ENCODE measurements around the gene MMD. TPM values are rescaled to one million over a fixed set of nuclear protein-coding genes. Genes with fewer than 3 reads are reported as not detected.
A peak's percentile ranks its signal among the peaks of the same experiment; 100 is the strongest.

Gene MMD
- total RNA-seq, 1 donor from 2014 or later = 22.9 TPM

DNA sequence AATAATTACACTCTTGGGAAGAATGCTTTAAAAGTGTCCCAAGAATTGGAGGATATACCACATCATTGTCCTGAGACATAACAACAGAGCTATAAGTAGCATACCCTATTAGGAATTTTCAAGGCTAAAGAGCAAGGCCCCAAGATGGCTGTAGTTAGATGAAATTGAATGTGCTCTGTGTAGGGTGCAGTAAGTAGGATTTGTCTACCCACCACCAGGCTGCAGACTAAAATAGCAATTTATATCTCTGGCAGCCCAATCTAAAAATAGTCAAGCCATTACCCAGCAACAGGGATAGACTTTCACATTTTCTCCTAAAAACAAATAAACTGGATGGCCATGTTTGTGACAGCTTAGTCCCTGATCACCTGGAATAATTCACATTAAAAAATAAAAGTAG is 5.6 kb downstream of the MMD start:
- no peaks in the 10 kb centered on the region for H3K27me3 ChIP-seq
- no peak for DNase-seq (ENCODE audit: low spot score in 2 of 2)
- H3K9me3 ChIP-seq = no peaks in the 10 kb centered on the region
- H3K4me3 ChIP-seq = no peak overlapping the region
- peak overlapping the region in 1 of 2 donors; percentile 44 for H3K27ac ChIP-seq
- H3K4me1 ChIP-seq = no peaks in the 10 kb centered on the region
- intact Hi-C loops (cut with DNase I) = no loop called here
- TF ChIP-seq, protein P1, sequence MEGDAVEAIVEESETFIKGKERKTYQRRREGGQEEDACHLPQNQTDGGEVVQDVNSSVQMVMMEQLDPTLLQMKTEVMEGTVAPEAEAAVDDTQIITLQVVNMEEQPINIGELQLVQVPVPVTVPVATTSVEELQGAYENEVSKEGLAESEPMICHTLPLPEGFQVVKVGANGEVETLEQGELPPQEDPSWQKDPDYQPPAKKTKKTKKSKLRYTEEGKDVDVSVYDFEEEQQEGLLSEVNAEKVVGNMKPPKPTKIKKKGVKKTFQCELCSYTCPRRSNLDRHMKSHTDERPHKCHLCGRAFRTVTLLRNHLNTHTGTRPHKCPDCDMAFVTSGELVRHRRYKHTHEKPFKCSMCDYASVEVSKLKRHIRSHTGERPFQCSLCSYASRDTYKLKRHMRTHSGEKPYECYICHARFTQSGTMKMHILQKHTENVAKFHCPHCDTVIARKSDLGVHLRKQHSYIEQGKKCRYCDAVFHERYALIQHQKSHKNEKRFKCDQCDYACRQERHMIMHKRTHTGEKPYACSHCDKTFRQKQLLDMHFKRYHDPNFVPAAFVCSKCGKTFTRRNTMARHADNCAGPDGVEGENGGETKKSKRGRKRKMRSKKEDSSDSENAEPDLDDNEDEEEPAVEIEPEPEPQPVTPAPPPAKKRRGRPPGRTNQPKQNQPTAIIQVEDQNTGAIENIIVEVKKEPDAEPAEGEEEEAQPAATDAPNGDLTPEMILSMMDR (IDR thresholded peaks at IDR 0.05) = no peak
- peaks cover 3 to 6% of the 10 kb centered on the region in 2 donors for H3K36me3 ChIP-seq

DNA sequence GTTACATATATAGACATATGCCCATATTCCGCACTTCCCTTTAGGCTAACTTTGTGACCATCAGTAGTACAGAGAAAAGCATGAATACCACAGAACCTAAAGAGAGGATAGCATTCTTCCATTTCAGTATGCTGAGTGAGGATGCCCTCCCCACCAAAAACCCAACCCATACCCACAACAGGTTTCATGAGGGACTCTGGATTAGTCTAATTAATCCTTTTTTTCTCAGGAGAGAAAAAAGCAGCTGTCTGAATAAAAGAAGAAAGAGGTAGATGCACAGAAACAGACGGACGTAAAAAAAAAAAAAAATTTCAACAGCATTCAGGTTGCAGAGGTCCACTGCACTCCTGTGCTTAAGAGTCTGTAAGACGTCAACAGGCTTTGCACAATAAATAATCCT is 6.7 kb downstream of the MMD start:
- no peaks in the 10 kb centered on the region for H3K27me3 ChIP-seq
- intact Hi-C loops (cut with DNase I) = no loop called here
- peaks cover 12% of the 10 kb centered on the region in 2 donors for H3K36me3 ChIP-seq
- DNase-seq (ENCODE audit: low spot score in 2 of 2) = no peak
- no peaks in the 10 kb centered on the region for H3K9me3 ChIP-seq
- no peaks in the 10 kb centered on the region for H3K4me1 ChIP-seq
- H3K4me3 ChIP-seq = no peak overlapping the region
- TF ChIP-seq, protein P1 (IDR thresholded peaks at IDR 0.05) = no peak
- no peak overlapping the region for H3K27ac ChIP-seq

DNA sequence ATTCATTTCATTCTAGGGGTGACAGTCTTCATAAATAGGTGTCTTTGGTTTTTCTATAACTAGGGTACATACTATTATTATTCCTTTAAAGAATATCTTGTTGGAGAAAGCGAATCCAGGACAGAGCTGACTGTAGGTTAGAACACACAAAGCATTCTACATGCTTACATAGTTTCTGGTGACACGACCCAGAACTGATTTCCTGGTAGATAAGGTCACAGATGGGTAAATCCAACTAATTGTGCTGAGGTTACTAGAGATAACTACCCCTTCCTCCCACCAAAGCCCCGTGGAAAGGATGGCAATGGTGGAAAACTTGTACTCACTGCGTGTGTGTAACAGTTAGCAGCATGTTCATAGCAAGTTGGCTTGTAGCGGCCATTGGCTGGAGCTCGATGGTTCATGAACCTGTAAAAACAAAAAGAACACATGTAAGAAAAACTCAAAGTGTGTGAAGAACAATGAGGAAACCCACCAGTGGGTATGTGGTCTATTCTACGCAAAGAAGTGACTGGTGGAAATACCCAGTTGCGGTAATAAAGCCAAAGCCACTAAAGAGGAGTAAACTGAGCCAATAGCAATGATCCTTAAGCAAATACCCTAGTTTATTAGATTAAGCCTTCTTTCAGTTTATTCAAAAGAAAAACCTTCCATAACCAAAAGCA is 7.7 kb downstream of the MMD start:
- intact Hi-C loops (cut with DNase I) = no loop called here
- TF ChIP-seq, protein P1 (IDR thresholded peaks at IDR 0.05) = no peak
- H3K27ac ChIP-seq = no peak overlapping the region
- no peak overlapping the region for H3K4me3 ChIP-seq
- H3K4me1 ChIP-seq = no peaks in the 10 kb centered on the region
- H3K36me3 ChIP-seq = peaks cover 17 to 22% of the 10 kb centered on the region in 2 donors
- DNase-seq (ENCODE audit: low spot score in 2 of 2) = no peak
- H3K9me3 ChIP-seq = no peaks in the 10 kb centered on the region
- no peaks in the 10 kb centered on the region for H3K27me3 ChIP-seq

DNA sequence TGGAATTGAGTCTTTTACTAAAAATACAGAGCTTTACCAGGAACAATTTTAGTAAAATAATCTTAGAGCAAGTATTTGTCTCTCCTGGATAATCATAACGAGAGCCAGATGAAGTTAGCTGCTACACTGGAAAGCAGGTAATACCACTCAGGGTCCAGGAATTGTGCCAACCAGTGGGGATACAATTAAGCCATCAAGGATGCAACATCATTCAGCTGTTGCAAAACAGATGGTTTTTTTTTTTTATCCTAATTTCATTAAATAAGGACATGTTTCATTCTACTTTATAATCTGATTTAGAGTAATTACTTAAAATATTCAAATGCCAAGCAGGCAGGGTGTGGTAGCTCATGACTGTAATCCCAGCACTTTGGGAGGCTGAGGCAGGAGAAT is 10.2 kb downstream of the MMD start:
- Histone ChIP-seq H3K4me1 (no peaks in the 10 kb centered on the region), H3K36me3 (peaks cover 23 to 33% of the 10 kb centered on the region in 2 donors), H3K27ac (no peak overlapping the region), H3K9me3 (no peaks in the 10 kb centered on the region), H3K4me3 (no peak overlapping the region), H3K27me3 (no peaks in the 10 kb centered on the region)
- TF ChIP-seq, protein P1 (IDR thresholded peaks at IDR 0.05) = no peak
- no peak for DNase-seq (ENCODE audit: low spot score in 2 of 2)
- intact Hi-C loops (cut with DNase I) = no loop called here

DNA sequence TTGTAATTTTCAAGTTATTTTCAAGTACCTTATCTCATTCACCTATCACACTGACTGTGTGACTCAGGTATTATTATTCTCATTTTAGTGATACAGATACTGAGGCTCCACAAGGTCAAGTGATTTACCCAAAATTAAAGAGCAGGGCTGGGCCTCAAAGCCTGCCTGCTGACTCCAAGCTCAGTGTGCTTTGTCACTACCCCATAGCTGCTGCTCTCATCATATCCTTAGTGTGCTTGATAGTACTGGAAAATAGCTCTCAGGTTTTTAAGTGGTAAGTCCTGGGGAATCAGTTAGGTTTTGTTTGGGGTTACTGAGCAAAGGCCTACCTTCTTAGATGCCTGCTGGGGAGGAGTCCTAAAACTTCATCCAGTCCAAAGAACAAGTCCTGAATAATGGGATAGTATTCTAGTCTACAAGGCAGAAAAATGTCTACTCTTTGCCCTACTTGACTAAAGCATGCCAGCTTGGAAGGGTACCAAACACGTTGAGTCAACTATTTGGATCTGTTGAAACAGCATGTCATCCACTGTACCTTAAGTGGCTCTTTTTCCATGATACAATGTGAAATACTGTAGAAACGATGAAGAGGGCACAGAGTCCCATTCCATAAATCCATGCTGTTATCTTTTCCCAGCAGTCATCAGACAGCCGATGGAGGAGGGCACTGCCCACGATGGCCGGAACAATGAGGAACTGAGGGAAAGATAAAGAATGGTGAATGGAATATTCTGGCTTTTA is 10.7 kb downstream of the MMD start:
- DNase-seq (ENCODE audit: low spot score in 2 of 2) = no peak
- Histone ChIP-seq H3K9me3 (no peaks in the 10 kb centered on the region), H3K36me3 (peaks cover 23 to 33% of the 10 kb centered on the region in 2 donors), H3K4me1 (no peaks in the 10 kb centered on the region), H3K27me3 (no peaks in the 10 kb centered on the region), H3K27ac (no peak overlapping the region), H3K4me3 (no peak overlapping the region)
- TF ChIP-seq, protein P1 (IDR thresholded peaks at IDR 0.05) = no peak
- intact Hi-C loops (cut with DNase I) = no loop called here
